Gastrocnemius medialis (tissue), 4 donors: ENCODE results near the gene CACNA2D1.

ENCODE experiments used
- POLR2A ChIP-seq, 2 donors: fragments of 450-650 bp; IDR thresholded peaks; one replicate each; pipeline ENCODE4 v1.6.1; 2017; ENCODE audit warnings: antibody characterized with exemption in 2 of 2, mild to moderate bottlenecking in 2 of 2, moderate library complexity in 2 of 2
- TF ChIP-seq, protein P1 (sequence below), 5 experiments: fragments of 450-650 bp in 3 of 5; fragments of 200-600 bp in 2 of 5; sonication (generic) in 2 of 5; IDR thresholded peaks in 4 of 5; conservative IDR thresholded peaks in 1 of 5; 1 replicate in 4 of 5; 2 replicates in 1 of 5; pipeline ENCODE4 v1.5.1; 2016 to 2019; ENCODE audit warnings: antibody characterized with exemption in 5 of 5, mild to moderate bottlenecking in 3 of 5, moderate library complexity in 3 of 5

DNA sequence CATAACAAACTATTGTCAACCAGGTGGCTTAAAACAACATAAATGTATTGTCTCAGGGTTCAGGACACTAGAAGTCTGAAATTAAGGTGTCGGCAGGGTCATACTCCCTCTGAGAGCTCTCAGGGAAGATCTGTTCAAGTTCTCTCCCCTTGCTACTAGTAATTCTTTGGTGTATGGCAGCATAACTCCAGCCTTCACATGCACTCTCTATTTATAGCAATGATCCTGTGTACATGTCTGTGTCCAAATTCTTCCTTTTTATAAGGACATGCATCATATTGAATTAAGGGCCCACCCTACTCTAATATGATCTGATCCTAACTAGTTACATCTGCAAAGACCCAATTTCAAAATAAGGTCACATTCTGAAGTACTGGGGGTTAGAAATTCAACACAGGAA lies 27.2 kb downstream of the CACNA2D1 start:
- TF ChIP-seq, protein P1, sequence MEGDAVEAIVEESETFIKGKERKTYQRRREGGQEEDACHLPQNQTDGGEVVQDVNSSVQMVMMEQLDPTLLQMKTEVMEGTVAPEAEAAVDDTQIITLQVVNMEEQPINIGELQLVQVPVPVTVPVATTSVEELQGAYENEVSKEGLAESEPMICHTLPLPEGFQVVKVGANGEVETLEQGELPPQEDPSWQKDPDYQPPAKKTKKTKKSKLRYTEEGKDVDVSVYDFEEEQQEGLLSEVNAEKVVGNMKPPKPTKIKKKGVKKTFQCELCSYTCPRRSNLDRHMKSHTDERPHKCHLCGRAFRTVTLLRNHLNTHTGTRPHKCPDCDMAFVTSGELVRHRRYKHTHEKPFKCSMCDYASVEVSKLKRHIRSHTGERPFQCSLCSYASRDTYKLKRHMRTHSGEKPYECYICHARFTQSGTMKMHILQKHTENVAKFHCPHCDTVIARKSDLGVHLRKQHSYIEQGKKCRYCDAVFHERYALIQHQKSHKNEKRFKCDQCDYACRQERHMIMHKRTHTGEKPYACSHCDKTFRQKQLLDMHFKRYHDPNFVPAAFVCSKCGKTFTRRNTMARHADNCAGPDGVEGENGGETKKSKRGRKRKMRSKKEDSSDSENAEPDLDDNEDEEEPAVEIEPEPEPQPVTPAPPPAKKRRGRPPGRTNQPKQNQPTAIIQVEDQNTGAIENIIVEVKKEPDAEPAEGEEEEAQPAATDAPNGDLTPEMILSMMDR (IDR thresholded peaks at IDR 0.05 in 4 of 5, conservative IDR thresholded peaks at IDR 0.05 in 1 of 5), result no peak
- TF ChIP-seq POLR2A (IDR thresholded peaks at IDR 0.05), result no peak
